Chondrocyte (in vitro differentiated cells): ENCODE results near the gene VSIR. TPM values are rescaled to one million over a fixed set of nuclear protein-coding genes. Genes with fewer than 3 reads are reported as not detected.

Experiments
- DNase-seq: peaks from one replicate; pipeline ENCODE4 v3.0.0; 2021; ENCODE audit warnings: mixed read lengths, low spot score
- H3K27ac Mint-ChIP-seq: one replicate; pipeline ENCODE4 v1.8.0; 2021; ENCODE audit warnings: mild to moderate bottlenecking, moderate library complexity, mixed read lengths; ENCODE audit not compliant: unreplicated experiment
- H3K27me3 Mint-ChIP-seq: 2 replicates; pipeline ENCODE4 v1.8.0; 2021; ENCODE audit warnings: low read depth, mixed read lengths
- H3K36me3 Mint-ChIP-seq: 2 replicates; pipeline ENCODE4 v1.8.0; 2021; ENCODE audit warnings: low read depth, mixed read lengths
- H3K4me1 Mint-ChIP-seq: 2 replicates; pipeline ENCODE4 v1.8.0; 2021; ENCODE audit warnings: low read depth, mild to moderate bottlenecking, mixed read lengths
- H3K4me3 Mint-ChIP-seq: one replicate; pipeline ENCODE4 v1.8.0; 2021; ENCODE audit warnings: mild to moderate bottlenecking, moderate library complexity, mixed read lengths; ENCODE audit not compliant: unreplicated experiment
- H3K9me3 Mint-ChIP-seq: 2 replicates; pipeline ENCODE4 v1.8.0; 2021; ENCODE audit warnings: low read depth, mixed read lengths
- CTCF ChIP-seq: fragments of 200-600 bp; sonication (generic); IDR thresholded peaks from 2 replicates; pipeline ENCODE4 v1.5.0; 2021; ENCODE audit warnings: antibody characterized with exemption, mild to moderate bottlenecking, moderate library complexity
- total RNA-seq: library from RNA; stranded (reverse); gene quantifications from 3 replicates; pipeline ENCODE4 v1.2.1, GENCODE V29; 2021

VSIR gene
- total RNA-seq, 1 donor from 2014 or later: 1.3 TPM

- Mint-ChIP-seq H3K36me3 (no peaks in the 10 kb centered on the region), H3K4me1 (peaks cover 8% of the 10 kb centered on the region), H3K27me3 (peaks cover 3% of the 10 kb centered on the region), H3K4me3 (no peak overlapping the region), H3K27ac (no peak overlapping the region), H3K9me3 (no peaks in the 10 kb centered on the region)
- no peak for TF ChIP-seq CTCF
- no peak for DNase-seq
Measured at GRCh38 chr10:71714592-71714991, 58.7 kb downstream of the VSIR start.

- peaks cover 3% of the 10 kb centered on the region for H3K27me3 Mint-ChIP-seq
- TF ChIP-seq CTCF: no peak
- H3K4me1 Mint-ChIP-seq: peaks cover 8% of the 10 kb centered on the region
- H3K27ac Mint-ChIP-seq: no peak overlapping the region
- H3K4me3 Mint-ChIP-seq: no peak overlapping the region
- DNase-seq: no peak
- H3K36me3 Mint-ChIP-seq: no peaks in the 10 kb centered on the region
- no peaks in the 10 kb centered on the region for H3K9me3 Mint-ChIP-seq
Measured at GRCh38 chr10:71714031-71714410, 59.3 kb downstream of the VSIR start.

- H3K27ac Mint-ChIP-seq: no peak overlapping the region
- DNase-seq: no peak
- H3K36me3 Mint-ChIP-seq: no peaks in the 10 kb centered on the region
- peaks cover 8% of the 10 kb centered on the region for H3K4me1 Mint-ChIP-seq
- no peak overlapping the region for H3K4me3 Mint-ChIP-seq
- H3K27me3 Mint-ChIP-seq: peaks cover 3% of the 10 kb centered on the region
- H3K9me3 Mint-ChIP-seq: no peaks in the 10 kb centered on the region
- TF ChIP-seq CTCF: no peak
Measured at GRCh38 chr10:71713135-71714030, 59.9 kb downstream of the VSIR start.

GRCh38 chr10:71712572-71713134 lies 60.7 kb downstream of the VSIR start:
- Mint-ChIP-seq H3K27ac (no peak overlapping the region), H3K4me1 (peaks cover 6% of the 10 kb centered on the region), H3K4me3 (no peak overlapping the region), H3K9me3 (no peaks in the 10 kb centered on the region), H3K27me3 (peaks cover 6% of the 10 kb centered on the region), H3K36me3 (no peaks in the 10 kb centered on the region)
- no peak for TF ChIP-seq CTCF
- no peak for DNase-seq

GRCh38 chr10:71712170-71712569 lies 61.1 kb downstream of the VSIR start:
- no peaks in the 10 kb centered on the region for H3K36me3 Mint-ChIP-seq
- H3K27me3 Mint-ChIP-seq: peaks cover 10% of the 10 kb centered on the region
- TF ChIP-seq CTCF: no peak
- peaks cover 3% of the 10 kb centered on the region for H3K4me1 Mint-ChIP-seq
- no peak overlapping the region for H3K27ac Mint-ChIP-seq
- DNase-seq: no peak
- no peaks in the 10 kb centered on the region for H3K9me3 Mint-ChIP-seq
- H3K4me3 Mint-ChIP-seq: no peak overlapping the region
